NCI-H2196 treated with DMSO at 0.1 percent for 48 hours (cell line): Measurements from ENCODE around the gene ITIH2.
"Not testable (repeated sequence)": the region's sequence is repeated elsewhere in the genome, so short reads cannot be mapped to it uniquely, and the experiment has no call there.

Experiments used
- DNase-seq: peaks from one replicate; lab custom pipeline; 2025; ENCODE audit not compliant: unreplicated experiment; lab: John Stamatoyannopoulos, UW

ITIH2 gene, protein sequence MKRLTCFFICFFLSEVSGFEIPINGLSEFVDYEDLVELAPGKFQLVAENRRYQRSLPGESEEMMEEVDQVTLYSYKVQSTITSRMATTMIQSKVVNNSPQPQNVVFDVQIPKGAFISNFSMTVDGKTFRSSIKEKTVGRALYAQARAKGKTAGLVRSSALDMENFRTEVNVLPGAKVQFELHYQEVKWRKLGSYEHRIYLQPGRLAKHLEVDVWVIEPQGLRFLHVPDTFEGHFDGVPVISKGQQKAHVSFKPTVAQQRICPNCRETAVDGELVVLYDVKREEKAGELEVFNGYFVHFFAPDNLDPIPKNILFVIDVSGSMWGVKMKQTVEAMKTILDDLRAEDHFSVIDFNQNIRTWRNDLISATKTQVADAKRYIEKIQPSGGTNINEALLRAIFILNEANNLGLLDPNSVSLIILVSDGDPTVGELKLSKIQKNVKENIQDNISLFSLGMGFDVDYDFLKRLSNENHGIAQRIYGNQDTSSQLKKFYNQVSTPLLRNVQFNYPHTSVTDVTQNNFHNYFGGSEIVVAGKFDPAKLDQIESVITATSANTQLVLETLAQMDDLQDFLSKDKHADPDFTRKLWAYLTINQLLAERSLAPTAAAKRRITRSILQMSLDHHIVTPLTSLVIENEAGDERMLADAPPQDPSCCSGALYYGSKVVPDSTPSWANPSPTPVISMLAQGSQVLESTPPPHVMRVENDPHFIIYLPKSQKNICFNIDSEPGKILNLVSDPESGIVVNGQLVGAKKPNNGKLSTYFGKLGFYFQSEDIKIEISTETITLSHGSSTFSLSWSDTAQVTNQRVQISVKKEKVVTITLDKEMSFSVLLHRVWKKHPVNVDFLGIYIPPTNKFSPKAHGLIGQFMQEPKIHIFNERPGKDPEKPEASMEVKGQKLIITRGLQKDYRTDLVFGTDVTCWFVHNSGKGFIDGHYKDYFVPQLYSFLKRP

DNA sequence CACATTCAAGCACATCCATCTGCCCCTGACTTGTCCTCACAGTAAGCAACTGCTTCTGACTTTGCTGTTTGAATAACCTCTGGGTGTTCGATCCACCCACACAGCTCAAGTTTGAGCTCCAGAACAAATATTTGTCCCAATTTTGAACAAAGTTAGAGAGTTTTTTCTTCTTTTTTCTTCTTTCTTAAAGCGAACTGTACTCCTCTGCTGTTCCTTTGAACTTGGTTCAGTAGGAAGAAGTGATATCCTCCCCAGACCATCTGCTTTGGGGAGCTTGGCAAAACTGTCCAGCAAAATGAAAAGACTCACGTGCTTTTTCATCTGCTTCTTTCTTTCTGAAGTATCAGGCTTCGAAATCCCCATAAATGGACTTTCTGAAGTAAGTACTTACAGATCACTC lies at the start of gene ITIH2:
ITIH2 (plus strand) TSS at position 177 of the 400 bp plus-strand sequence; CDS start at position 296, 119 bp downstream.
- no peak for DNase-seq

GRCh38 chr10:7657079-7657478 lies 46.0 kb upstream of the ITIH2 start:
- not testable (repeated sequence) for DNase-seq

DNA sequence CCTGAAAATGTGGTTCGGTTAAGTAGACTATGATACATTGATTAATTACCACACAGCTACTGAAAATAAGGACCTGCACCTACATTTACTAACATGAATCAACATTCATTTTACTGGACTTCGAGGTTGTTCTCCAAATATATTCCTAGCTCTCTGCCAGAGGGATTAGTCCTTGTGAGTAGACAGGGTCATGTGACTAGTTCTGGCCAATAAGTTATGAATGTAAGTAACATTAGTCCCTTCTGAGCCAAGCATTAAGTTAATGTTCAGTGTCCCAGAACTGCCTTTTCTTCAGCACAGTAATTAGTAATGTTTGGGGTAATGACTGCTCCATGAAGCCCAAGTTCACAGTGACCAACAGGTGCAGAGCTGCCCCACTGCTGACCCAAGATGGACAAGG lies 45.6 kb upstream of the ITIH2 start:
- DNase-seq, result no peak

GRCh38 chr10:7659560-7659959 lies 43.6 kb upstream of the ITIH2 start:
- DNase-seq, result no peak

DNA sequence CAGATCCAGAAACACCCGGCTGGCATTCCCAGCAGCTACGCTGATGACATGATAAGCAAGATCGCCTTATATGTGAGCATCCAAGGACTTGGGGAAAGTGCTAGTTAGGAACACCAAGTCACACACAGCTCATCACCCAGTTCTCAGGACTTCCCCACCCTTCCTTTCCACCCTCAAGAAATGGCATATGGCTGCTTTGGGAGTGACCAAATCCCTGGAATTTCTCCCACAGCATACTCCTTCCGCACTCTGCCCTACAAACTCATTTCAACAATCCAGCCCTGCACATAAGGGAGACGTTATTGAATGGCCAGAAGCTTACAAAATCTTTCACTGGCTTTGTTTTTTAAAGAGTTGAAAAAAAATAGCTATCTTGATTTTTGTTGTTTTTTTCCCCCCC lies 40.6 kb upstream of the ITIH2 start:
- DNase-seq, result no peak

DNA sequence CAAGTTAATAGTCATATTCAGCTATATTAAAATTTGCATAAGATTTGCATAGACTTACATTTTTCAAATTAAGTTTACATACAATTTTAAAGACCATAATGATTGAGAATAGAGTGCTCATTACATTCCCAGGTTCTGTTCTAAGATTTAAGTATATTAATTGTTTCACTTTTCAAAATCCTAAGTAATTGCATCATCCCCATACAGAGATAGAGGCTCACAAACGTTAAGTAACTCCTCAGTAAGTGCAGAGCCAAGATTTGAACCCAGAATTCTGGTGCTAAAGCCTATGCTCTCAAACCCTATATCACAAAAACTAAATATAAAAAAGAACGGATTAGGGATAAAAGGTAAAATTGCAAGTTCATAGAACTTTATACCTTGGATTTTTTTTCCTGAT lies 38.4 kb upstream of the ITIH2 start:
- DNase-seq, result no peak

- DNase-seq, result no peak
Observed at GRCh38 chr10:7665767-7666166, 37.3 kb upstream of the ITIH2 start.

DNA sequence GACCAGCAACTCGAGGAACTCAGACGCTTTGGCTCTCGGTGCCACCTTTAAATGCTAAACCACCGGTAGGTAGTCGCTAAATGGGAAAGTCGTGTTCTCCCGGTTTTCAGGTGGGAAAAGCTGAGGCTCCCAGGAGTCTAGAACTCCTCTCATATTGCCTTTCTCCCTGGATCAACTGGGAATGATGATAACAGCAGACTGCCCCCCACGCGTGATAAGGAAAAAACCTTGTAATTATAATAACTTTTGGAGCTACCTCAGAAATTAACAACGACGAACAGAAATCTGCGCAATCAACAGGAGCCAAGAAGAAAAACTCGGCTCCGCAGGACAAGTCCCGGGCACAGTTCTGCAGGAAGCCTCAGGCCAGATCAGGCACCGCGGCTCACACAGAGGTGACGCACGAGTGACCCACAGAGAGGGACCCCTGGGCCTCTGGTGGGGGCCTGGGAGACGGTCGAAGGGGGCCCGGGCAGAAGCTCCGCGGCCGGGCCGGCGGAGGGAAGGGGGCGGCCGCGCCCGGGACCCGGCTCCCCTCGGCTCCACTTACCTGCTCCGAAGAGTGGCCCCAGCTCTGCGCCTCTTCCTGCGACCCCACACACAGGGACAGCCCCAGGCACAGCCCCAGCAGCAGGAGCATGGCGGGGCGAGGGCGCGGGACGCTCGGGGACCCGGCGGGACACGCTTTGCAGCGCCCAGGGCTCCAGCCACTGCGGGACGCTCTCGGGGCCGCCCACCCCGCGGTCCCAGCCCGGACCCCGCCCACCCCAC lies 36.7 kb upstream of the ITIH2 start, which contains the start of gene ITIH5:
ITIH5 (minus strand) TSS at position 714 of the 771 bp plus-strand sequence; CDS start at position 640, 74 bp downstream.
- no peak for DNase-seq

DNA sequence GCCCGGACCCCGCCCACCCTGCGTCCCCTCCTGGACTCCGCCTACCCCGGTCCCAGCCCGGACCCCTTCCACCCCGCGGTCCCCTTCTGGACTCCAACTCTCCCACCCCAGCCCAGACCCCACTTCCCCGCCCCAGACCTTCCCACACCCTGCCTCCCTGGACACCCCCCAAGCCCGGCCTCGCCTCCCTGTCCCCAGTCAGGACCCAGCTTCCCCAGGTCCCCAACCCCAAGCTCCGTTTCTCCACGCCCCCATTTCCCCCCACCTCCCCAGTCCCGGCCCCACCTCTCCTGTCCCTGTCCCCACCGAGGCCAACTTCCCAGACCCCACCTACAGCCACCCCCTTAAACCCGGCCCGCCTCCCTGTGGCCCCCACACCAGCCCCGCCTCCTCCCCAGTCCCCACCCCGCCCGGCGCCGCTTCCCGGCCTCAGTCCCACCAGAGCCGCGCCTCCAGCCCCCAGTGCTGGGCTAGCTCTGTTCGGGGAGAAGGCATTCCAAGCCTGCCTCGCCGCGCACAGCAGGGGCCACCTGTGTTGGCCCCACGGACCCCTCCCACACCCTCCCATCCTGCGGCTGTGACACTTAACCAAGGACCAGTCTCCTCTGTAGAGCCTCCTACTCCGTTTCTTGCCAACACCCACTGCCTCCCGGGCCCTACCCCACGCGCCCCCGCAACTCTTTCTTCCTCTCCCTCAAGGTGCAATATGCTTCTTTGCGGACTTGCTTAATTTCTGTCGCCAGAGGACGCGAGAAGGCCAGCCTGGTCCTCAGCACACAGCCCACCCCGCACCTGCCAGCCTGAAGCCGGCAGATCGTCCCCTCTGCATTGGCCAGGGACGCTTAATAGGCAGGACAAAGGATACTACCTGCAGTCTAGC lies 35.6 kb upstream of the ITIH2 start:
- DNase-seq, result no peak

DNA sequence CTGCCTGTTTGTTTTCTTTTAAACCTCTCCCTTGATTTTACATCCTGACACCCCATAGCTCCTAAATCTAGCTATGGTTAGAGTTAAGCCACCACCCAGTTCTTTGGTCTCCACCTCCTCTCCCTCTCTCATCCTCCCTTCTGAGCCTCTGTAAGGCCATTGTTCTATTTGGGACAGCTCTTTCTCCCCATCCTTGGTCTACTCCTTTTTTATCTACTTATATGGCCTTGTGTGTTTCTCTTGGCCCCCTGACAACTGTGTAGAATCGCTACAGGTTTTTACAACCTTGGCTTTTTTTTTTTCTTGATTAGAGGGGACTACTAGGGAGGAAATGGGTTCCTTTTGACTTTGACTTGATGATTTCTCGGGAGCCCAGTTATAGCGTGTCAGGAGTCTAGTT lies 33.0 kb upstream of the ITIH2 start:
- DNase-seq, result no peak

- DNase-seq, result no peak
Observed at GRCh38 chr10:7672341-7673134, 30.6 kb upstream of the ITIH2 start.

GRCh38 chr10:7679256-7679655 lies 23.9 kb upstream of the ITIH2 start:
- DNase-seq, result no peak

GRCh38 chr10:7680078-7680477 lies 23.0 kb upstream of the ITIH2 start:
- DNase-seq, result not testable (repeated sequence)

DNA sequence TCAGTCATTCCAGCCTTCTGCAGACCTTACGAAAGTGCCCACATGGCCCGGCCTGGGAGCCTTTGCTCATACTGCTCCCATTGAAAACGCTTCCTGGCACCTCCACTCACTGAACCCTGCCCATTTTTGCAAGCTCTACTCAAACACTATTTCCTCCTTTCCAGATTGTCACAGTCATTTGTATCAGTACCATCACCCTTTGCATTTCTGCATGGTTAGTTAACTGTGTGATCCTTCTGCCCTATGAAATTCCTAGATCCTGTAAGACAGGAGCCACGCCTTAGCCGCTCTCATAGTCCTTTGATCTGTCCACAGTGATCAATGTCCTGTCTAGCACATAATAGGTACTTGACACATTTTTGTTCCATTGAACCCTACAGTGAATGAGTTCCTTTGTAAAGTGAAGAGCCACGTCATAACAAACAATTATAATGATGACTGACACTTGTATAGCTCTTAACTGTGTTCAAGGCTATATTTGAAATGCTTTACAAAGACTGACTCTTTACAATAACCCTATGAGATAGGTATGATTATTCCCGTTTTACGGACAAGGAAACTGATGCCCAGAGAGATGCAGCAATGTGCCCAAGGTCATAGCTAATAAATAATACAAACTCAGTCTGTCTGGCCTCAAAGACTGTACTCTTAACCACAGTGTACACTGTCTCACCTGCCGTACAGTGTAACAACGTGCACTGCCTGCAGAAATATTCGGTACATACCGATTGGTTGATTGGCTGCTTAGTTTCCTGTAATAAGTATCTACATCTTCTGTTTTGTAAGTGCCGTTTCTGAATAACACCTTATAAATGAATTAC lies 16.6 kb upstream of the ITIH2 start:
- no peak for DNase-seq

- DNase-seq, result peak; percentile 42
Observed at GRCh38 chr10:7687228-7687907, 15.7 kb upstream of the ITIH2 start.

GRCh38 chr10:7689591-7689990 lies 13.5 kb upstream of the ITIH2 start:
- DNase-seq, result no peak

GRCh38 chr10:7690885-7691597 lies 12.1 kb upstream of the ITIH2 start:
- DNase-seq, result not testable (repeated sequence)
